Measurements from ENCODE around the gene PRKG1. TPM values are rescaled to one million over a fixed set of nuclear protein-coding genes. Genes with fewer than 3 reads are reported as not detected.

PRKG1 gene
- total RNA-seq, 1 experiment from 2014 or later, result 16.5 TPM

- TF ChIP-seq ZBTB43 (CRISPR knock-in tag; IDR thresholded peaks at IDR 0.05) (no peak), AR (CRISPR knock-in tag; IDR thresholded peaks at IDR 0.05) (no peak), ZNF121 (CRISPR knock-in tag; IDR thresholded peaks at IDR 0.05) (no peak), AFF4 (CRISPR knock-in tag; IDR thresholded peaks at IDR 0.05; ENCODE audit: borderline replicate concordance) (no peak)
Measured at GRCh38 chr10:51075043-51075872, 971 bp downstream of the PRKG1 start (continued).

GRCh38 chr10:51075873-51076229 is 1.6 kb downstream of the PRKG1 start:
- H3K4me1 Mint-ChIP-seq, result peaks cover 55% of the 10 kb centered on the region
- ATAC-seq (no peak), DNase-seq (ENCODE audit: low spot score) (no peak)
- peak overlapping the region; percentile 92 for H3K4me3 Mint-ChIP-seq
- CTCF ChIA-PET, result no interaction called here
- no peaks in the 10 kb centered on the region for H3K9me3 Mint-ChIP-seq
- H3K27ac Mint-ChIP-seq, result no peak overlapping the region
- POLR2A ChIA-PET, result no interaction called here
- peaks cover 17% of the 10 kb centered on the region for H3K27me3 Mint-ChIP-seq (ENCODE audit: low read depth)
- TF ChIP-seq ZNF317 (CRISPR knock-in tag; IDR thresholded peaks at IDR 0.05; ENCODE audit: borderline replicate concordance, low read depth) (no peak), RELA (CRISPR knock-in tag; IDR thresholded peaks at IDR 0.05; ENCODE audit: borderline replicate concordance) (no peak), JAZF1 (CRISPR knock-in tag; IDR thresholded peaks at IDR 0.05) (no peak), ZNF512 (CRISPR knock-in tag; IDR thresholded peaks at IDR 0.05; ENCODE audit: borderline replicate concordance) (no peak), OVOL2 (CRISPR knock-in tag; IDR thresholded peaks at IDR 0.05; ENCODE audit: borderline replicate concordance) (no peak), ARID4B (CRISPR knock-in tag; IDR thresholded peaks at IDR 0.05; ENCODE audit: borderline replicate concordance) (no peak), ZNF219 (CRISPR knock-in tag; IDR thresholded peaks at IDR 0.05; ENCODE audit: borderline replicate concordance) (no peak)
- H3K36me3 Mint-ChIP-seq, result no peaks in the 10 kb centered on the region

Data from WTC11 (cell line).